ENCODE data around the gene GPR157.
"Not testable (repeated sequence)": the region's sequence is repeated elsewhere in the genome, so short reads cannot be mapped to it uniquely, and the experiment has no call there.

GPR157 gene

GRCh38 chr1:9128520-9129265, at the start of gene GPR157:
TSS of gene GPR157 (minus strand) at chr1:9129102. CDS start at chr1:9129027, 75 bp downstream.
- DNase-seq = peak; percentile 68

GRCh38 chr1:9174762-9175161, 45.9 kb upstream of the GPR157 start:
- no peak for DNase-seq

- DNase-seq = no peak
Observed at GRCh38 chr1:9174243-9174642, 45.3 kb upstream of the GPR157 start.

- no peak for DNase-seq
Observed at GRCh38 chr1:9169601-9170137, 40.8 kb upstream of the GPR157 start.

GRCh38 chr1:9167638-9168037, 38.7 kb upstream of the GPR157 start:
- peak; percentile 58 for DNase-seq

GRCh38 chr1:9166289-9167235, 37.7 kb upstream of the GPR157 start:
- DNase-seq = no peak

GRCh38 chr1:9165396-9165795, 36.5 kb upstream of the GPR157 start:
- DNase-seq = no peak

- DNase-seq = no peak
Observed at GRCh38 chr1:9164919-9165318, 36.0 kb upstream of the GPR157 start.

- no peak for DNase-seq
Observed at GRCh38 chr1:9164532-9164900, 35.6 kb upstream of the GPR157 start.

GRCh38 chr1:9161963-9162362, 33.1 kb upstream of the GPR157 start:
- no peak for DNase-seq

- no peak for DNase-seq
Observed at GRCh38 chr1:9161342-9161741, 32.4 kb upstream of the GPR157 start.

- no peak for DNase-seq
Observed at GRCh38 chr1:9160079-9160717, 31.3 kb upstream of the GPR157 start.

- no peak for DNase-seq
Observed at GRCh38 chr1:9155879-9156278, 27.0 kb upstream of the GPR157 start.

GRCh38 chr1:9155405-9155804, 26.5 kb upstream of the GPR157 start:
- not testable (repeated sequence) for DNase-seq

GRCh38 chr1:9153152-9153551, 24.2 kb upstream of the GPR157 start:
- no peak for DNase-seq

- no peak for DNase-seq
Observed at GRCh38 chr1:9152535-9152934, 23.6 kb upstream of the GPR157 start.

GRCh38 chr1:9151328-9151860, 22.5 kb upstream of the GPR157 start:
- DNase-seq = no peak

GRCh38 chr1:9150582-9151327, 21.9 kb upstream of the GPR157 start:
- DNase-seq = no peak

- no peak for DNase-seq
Observed at GRCh38 chr1:9149837-9150581, 21.1 kb upstream of the GPR157 start.

- DNase-seq = no peak
Observed at GRCh38 chr1:9149151-9149550, 20.2 kb upstream of the GPR157 start.

GRCh38 chr1:9146156-9146555, 17.3 kb upstream of the GPR157 start:
- no peak for DNase-seq
